Measurements from ENCODE around the gene RASA3. TPM values are rescaled to one million over a fixed set of nuclear protein-coding genes. Genes with fewer than 3 reads are reported as not detected.
"Not testable (repeated sequence)": the region's sequence is repeated elsewhere in the genome, so short reads cannot be mapped to it uniquely, and the experiment has no call there.

Gene RASA3
- total RNA-seq, 1 experiment from 2014 or later, result 21.4 TPM

DNA sequence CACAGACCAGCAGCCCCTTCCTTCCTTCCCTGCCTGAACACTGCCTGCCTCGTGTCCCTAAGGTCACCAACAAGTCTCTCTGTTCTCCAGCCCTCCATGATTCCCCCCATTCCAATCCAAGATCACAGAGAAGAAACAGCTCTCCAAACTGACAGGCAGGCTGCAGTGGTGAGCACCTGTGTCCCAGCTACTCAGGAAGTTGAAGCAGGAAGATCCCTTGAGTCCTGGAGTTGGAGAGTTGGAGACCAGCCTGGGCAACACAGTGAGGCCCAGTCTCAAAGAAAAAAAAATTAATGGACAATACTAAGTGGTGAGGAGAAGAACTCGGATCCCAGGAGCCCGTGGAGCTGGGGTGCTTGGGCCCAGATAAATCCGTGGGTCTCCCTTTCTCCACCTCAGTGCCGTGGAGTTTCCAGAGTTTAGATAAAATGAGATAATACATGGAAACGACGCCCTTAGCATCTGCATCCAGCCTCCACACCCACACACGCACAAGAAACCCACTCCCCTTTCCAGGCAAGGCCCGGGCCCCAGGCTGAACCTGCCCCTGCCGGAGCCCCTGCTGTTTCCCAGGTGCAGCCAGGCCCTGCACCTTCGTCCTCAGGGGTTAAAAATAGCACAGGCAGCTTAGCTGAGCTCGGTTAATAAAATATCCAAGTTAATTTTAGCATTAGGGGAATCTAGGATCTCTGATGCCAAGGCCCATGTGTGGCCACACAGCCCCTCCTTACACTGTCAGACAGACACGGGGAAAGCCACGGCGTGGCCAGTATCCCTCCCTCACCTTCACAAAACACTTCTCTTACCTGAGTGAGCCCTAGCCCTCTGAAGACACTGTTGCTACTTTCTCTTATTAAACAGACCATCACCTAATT lies 4.7 kb downstream of the RASA3 start:
- DNase-seq (ENCODE audit: low spot score), result no peak

GRCh38 chr13:114126789-114127472 lies 5.5 kb downstream of the RASA3 start:
- DNase-seq (ENCODE audit: low spot score), result no peak

DNA sequence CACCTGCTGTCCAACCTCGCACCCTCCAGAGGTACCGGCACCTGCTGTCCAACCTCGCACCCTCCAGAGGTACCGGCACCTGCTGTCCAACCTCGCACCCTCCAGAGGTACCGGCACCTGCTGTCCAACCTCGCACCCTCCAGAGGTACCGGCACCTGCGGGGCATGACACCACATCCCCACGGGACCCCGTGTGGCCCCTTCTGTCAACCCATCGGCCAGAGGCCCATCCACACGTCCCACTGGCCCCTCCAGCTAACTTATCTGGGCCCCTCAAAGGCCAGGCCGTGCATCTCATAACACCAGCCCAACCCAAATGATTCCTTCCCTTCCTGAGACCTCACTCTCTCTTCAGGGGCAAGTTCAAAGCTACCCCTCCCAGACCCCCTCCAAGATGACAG lies 6.3 kb downstream of the RASA3 start:
- DNase-seq (ENCODE audit: low spot score), result not testable (repeated sequence)

GRCh38 chr13:114125589-114125988 lies 6.8 kb downstream of the RASA3 start:
- DNase-seq (ENCODE audit: low spot score), result no peak

- DNase-seq (ENCODE audit: low spot score), result peak; percentile 83
Observed at GRCh38 chr13:114124921-114125320, 7.5 kb downstream of the RASA3 start.

DNA sequence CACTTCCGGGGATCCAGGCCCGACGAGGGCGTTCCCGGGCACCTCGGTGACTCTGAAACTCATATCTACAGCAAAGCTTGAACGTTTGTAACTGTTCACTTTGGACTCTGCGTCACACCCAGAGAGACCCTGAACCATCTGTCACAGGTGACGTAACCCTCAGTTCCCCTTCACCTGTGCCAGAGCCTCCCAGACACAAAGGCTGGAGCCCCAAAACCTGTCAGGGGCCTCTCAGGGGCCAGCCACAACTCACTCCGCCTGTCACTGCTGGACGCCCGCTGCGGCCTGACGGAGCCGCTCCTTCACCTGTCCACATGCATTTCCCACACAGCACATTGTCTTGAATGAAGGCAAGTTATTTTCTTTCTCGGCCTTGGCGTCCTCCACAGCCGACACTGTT lies 8.0 kb downstream of the RASA3 start:
- DNase-seq (ENCODE audit: low spot score), result no peak

GRCh38 chr13:114123876-114124275 lies 8.5 kb downstream of the RASA3 start:
- no peak for DNase-seq (ENCODE audit: low spot score)

- DNase-seq (ENCODE audit: low spot score), result no peak
Observed at GRCh38 chr13:114123448-114123847, 9.0 kb downstream of the RASA3 start.

DNA sequence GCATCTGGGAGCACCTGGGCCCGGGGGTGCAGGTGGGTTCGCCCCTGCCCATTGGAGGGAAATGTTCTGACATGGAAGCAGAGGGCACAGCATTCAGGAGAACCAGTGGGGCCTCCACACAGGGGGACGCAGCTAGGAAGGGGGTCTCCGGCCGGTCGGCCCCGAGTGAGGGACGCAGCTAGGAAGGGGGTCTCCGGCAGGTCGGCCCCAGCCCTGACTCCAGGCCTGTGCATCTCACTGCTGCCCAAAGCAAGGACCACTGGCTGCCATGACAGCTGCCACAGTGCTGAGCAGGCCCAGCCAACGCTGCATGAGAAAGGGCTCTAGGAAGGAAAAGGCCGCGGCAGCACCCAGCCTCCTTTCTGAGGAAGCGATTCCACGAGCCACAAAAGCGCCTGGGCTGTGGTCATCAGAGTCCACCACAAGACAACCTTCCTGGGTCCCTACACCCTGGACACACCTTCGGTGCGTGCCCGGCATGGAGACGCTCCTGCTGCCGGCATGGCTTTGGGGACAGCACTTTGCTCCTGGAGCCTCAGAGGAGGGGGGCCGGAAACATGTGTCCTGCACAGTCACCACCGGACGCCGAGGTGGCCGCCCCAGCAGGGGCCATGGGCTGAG lies 9.7 kb downstream of the RASA3 start:
- no peak for DNase-seq (ENCODE audit: low spot score)

DNA sequence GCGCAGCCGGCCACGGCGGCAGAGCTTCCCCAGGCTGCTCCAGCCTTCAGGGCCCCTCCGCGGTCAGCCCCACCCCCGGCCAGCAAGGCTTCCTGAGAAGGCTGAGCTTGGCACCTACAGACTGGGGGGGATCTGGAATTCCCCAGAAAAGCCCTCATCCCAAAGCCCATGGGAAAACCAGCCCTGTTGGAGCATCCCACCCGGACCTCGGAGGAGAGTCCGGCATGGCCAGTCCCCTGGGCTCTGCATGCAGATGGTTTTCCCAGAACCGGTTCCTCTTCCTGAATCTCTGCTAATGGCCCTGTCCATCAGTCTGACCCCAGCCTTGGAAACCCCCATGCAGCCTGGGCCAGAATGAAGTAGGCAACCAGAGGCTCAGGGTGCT lies 10.3 kb downstream of the RASA3 start:
- no peak for DNase-seq (ENCODE audit: low spot score)

- DNase-seq (ENCODE audit: low spot score), result no peak
Observed at GRCh38 chr13:114121496-114122126, 10.8 kb downstream of the RASA3 start.

DNA sequence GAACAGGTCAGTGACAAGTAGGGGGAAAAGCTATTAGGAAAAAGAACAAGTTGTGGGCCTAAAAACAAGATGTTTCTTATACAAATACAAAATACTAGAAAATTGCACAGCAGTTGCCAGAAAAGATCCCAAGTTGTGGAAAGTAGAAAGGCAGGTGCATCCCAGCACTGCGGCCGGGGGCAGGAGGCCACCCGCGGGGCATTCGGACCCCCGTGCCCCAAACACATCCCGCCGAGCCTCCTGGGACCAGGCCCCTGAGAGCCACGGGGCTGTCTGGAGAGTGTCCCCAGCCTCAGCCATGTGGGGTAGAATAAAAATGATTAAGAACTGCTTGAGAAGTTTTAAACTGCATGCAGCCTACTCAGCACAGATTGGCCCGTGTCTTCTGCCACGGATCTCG lies 11.4 kb downstream of the RASA3 start:
- no peak for DNase-seq (ENCODE audit: low spot score)

- no peak for DNase-seq (ENCODE audit: low spot score)
Observed at GRCh38 chr13:114120591-114121011, 11.8 kb downstream of the RASA3 start.

- peak; percentile 93 for DNase-seq (ENCODE audit: low spot score)
Observed at GRCh38 chr13:114119196-114119595, 13.2 kb downstream of the RASA3 start.

GRCh38 chr13:114118511-114119123 lies 13.8 kb downstream of the RASA3 start:
- peak; percentile 66 for DNase-seq (ENCODE audit: low spot score)

DNA sequence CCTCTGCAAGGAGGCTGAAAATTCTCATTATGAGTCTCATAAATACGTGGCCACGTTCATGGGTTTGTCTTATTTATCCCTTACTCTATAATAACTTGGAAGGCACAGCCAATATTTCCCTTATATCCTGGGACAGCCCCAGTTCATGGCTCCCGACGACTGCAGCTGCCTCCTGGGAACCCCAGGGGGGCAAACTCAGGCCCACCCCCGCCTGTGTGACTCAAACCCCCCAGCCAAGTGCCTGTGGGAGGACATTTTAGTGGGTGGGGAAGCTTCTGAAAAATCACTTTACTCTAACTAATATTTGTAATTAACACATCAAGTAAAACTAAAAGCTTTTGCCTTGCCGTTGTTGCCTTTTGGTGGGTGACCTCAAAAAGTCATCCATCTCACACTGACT lies 14.3 kb downstream of the RASA3 start:
- DNase-seq (ENCODE audit: low spot score), result peak; percentile 55

GRCh38 chr13:114117341-114117874 lies 15.0 kb downstream of the RASA3 start:
- not testable (repeated sequence) for DNase-seq (ENCODE audit: low spot score)

DNA sequence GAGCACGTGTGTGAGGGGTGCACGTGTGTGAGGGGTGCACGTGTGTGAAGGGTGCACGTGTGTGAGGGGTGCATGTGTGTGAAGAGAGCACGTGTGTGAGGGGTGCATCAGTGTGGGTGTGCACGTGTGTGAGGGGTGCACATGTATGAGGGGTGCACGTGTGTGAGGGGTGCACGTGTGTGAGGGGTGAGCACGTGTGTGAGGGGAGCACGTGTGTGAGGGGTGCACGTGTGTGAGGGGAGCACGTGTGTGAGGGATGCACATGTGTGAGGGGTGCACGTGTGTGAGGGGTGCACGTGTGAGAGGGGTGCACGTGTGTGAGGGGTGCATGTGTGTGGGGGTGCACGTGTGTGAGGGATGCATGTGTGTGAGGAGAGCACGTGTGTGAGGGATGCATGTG lies 15.7 kb downstream of the RASA3 start:
- no peak for DNase-seq (ENCODE audit: low spot score)

DNA sequence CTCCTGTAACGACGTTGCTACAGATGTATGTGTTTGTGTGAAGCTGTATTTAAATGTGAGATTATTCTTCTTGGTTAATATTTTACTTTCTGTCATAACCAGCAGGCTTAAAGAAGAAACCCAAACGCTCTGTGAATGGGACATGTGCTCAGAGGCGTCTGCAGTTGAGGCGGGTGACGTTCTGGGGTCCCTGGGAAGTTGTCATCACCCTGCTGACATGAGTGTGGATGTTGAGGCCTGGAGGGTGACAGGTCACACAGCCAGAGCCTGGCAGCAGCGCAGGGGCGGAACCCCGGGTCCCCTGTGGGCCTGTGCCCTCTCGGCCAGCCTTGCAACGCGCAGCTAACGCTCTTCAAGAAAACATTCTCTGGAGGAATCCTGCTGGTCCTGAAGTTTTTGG lies 16.6 kb downstream of the RASA3 start:
- DNase-seq (ENCODE audit: low spot score), result no peak

DNA sequence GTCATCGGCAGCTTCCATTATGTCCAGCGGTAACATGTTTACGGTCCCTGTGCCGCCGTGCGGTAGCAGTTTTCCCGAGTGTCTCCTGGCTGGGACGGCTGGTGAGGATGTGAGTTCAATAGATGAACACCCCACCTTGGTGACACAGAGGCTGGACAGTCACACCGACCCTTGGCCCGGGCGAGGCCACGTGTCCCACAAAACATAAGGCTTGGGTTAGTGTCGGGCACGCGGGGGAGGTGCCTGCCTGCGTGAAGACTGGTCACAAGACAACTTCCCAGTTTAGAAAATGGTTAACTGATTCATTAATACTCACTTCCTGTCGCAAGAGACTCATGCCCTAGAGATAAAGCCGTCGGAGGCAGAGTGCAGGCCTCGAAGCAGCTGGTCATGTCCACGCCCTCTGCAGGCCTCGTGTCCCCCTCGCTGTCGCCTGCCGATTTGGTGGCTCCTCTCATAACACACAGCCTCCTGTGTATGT lies 17.2 kb downstream of the RASA3 start:
- peak; percentile 96 for DNase-seq (ENCODE audit: low spot score)

DNA sequence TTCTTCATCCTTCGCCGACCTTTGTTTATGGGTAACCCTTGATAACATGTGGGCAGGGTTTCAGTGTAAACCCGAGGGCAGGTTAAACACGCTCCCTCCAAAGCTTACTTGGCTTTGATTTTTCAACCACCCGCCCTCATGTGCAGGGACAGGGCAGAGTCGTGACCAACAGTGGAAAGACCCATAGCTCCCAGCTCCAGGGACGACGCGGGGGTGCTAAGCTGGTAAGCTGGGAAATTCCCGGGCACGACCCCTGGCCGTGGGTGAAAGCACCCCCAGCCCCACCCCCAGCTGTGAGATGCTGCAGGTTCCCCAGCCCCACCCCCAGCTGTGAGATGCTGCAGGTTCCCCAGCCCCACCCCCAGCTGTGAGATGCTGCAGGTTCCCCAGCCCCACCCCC lies 17.8 kb downstream of the RASA3 start:
- not testable (repeated sequence) for DNase-seq (ENCODE audit: low spot score)
